ENCODE measurements around the gene OCEL1.
A peak's percentile ranks its signal among the peaks of the same experiment; 100 is the strongest.

The OCEL1 gene

DNA sequence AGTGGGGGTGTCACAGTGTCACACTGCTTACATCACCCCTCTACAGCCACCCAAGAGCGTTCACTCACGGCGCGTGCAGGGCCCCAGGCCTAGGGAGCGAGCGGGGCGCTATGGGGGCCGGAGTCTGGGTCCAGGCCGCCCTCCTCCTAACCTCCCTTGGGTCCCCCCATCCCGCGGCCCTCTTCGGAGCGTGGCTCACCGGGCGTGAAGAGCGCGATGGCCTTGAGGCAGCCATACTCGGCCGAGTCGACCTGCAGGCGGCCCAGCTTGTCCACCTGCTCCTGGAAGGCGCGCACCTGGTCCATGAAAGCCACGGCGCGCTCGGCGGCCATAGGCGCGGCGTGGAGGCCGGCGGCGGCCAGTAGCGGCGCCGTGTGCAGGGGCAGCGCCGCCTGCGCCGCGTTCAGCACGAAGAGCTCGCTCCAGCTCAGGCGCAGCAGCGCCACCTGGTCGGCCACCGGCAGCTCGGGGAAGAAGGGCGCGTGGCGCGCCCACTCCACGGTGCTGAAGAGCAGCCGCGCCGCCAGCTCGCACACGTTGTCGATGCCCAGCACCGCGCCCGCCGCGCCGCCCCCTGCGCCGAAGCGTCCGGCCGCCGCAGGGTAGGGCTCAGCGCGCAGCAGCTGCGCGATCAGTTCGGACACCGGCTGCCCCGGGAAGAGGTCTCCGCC, 9.4 kb downstream of the OCEL1 start:
- peak overlapping the region; percentile 86 for H3K4me3 ChIP-seq (ENCODE audit: low read depth, low read length)
- TF ChIP-seq, protein P1, sequence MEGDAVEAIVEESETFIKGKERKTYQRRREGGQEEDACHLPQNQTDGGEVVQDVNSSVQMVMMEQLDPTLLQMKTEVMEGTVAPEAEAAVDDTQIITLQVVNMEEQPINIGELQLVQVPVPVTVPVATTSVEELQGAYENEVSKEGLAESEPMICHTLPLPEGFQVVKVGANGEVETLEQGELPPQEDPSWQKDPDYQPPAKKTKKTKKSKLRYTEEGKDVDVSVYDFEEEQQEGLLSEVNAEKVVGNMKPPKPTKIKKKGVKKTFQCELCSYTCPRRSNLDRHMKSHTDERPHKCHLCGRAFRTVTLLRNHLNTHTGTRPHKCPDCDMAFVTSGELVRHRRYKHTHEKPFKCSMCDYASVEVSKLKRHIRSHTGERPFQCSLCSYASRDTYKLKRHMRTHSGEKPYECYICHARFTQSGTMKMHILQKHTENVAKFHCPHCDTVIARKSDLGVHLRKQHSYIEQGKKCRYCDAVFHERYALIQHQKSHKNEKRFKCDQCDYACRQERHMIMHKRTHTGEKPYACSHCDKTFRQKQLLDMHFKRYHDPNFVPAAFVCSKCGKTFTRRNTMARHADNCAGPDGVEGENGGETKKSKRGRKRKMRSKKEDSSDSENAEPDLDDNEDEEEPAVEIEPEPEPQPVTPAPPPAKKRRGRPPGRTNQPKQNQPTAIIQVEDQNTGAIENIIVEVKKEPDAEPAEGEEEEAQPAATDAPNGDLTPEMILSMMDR (IDR thresholded peaks at IDR 0.05; ENCODE audit: insufficient read depth, low read depth, low read length, missing control alignments), result peak; percentile 62
- peak; percentile 89 for DNase-seq (ENCODE audit: low read depth)

DNA sequence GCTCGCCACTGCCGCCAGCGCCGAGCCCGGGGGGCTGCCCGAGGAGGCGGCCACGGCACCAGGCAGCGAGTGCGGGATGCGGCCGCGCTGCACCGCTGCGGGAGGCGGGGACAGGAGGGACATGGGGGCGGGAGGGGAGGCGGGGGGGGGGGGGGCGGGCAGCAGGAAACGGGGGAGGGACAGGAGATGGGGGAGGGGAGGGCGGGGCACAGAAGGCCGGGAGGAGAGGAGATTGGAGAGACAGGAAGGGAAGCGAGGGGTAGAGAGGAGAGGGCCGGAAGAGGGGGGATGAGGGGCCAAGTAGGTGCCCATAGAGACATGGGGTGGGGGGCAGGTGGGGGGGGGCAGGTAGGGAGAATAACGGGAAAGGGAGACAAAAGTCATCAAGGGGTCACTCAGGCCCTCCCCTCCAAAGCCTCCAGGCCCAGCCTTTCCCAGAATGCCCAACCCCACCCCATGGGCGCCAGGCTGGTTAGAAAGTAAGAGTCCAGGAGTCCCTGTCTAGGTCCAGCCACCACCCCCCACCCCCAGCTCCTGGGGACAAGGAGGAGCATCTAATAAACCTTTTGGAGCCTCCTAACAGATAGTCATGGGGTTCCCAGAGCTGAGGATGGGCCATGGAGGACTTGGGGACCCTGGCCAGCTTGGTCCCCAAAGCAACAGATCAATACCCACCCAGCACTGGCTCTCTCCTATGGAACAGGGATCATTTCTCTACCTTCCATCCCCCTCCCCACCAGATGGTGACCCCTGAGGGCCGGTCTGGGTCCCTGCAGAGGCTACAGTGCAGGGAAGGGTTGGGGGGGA, 10.1 kb downstream of the OCEL1 start:
- TF ChIP-seq, protein P1 (IDR thresholded peaks at IDR 0.05; ENCODE audit: insufficient read depth, low read depth, low read length, missing control alignments), result no peak
- no peak for DNase-seq (ENCODE audit: low read depth)
- H3K4me3 ChIP-seq (ENCODE audit: low read depth, low read length), result peak overlapping the region; percentile 86

DNA sequence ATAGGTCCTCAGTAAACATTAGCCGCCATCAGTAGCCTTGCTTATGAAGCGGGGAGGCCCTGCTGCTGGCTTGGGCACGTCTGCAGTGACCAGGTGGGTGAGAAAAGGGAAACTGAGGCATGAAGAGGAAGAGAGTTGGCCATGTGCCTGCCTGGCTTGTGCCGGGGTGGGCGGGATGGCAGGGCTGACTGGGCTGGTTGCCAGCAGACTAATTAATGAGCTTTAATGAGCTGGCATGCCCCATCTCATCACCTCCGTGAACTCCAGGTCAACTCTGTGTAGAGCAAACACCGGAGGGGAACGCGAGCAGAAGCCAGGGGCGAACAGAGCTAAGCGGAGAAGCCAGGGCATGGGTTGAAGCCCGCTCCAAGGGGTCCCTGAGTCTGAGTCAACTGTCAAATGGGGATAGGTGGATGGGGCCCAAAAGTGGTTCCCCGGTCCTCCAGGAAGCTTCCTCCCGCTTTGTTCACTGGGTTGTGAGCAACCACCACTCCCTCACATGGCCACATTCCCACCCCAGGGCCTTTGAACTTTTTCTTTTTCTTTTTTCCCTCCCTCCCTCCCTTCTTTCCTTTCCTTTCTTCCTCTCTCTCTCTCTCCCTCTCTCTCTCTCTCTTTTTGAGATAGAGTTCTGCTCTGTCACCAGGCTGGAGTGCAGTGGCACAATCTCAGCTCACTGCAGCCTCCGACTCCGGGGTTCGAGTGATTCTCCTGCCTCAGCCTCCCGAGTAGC, 11.0 kb downstream of the OCEL1 start:
- H3K4me3 ChIP-seq (ENCODE audit: low read depth, low read length), result no peak overlapping the region
- no peak for DNase-seq (ENCODE audit: low read depth)
- TF ChIP-seq, protein P1 (IDR thresholded peaks at IDR 0.05; ENCODE audit: insufficient read depth, low read depth, low read length, missing control alignments), result no peak

GRCh38 chr19:17237747-17238706, 12.0 kb downstream of the OCEL1 start:
- no peak for DNase-seq (ENCODE audit: low read depth)
- H3K4me3 ChIP-seq (ENCODE audit: low read depth, low read length), result no peak overlapping the region
- TF ChIP-seq, protein P1 (IDR thresholded peaks at IDR 0.05; ENCODE audit: insufficient read depth, low read depth, low read length, missing control alignments), result no peak

- TF ChIP-seq, protein P1 (IDR thresholded peaks at IDR 0.05; ENCODE audit: insufficient read depth, low read depth, low read length, missing control alignments), result no peak
- no peak overlapping the region for H3K4me3 ChIP-seq (ENCODE audit: low read depth, low read length)
- DNase-seq (ENCODE audit: low read depth), result no peak
These were observed 14.2 kb downstream of the OCEL1 start for GRCh38 chr19:17240062-17240752.

Measured in GM12865 (cell line).